Diencephalon (tissue), 1 donor: ENCODE data around the gene SIK3. TPM values are rescaled to one million over a fixed set of nuclear protein-coding genes. Genes with fewer than 3 reads are reported as not detected.

Experiments used
- small RNA-seq: library from RNA; depleted of rRNA; stranded (forward); fragments of <200 nt; gene quantifications from one replicate; pipeline ENCODE3, GENCODE V24; 2014
- total RNA-seq: library from RNA; depleted of rRNA; stranded (reverse); fragments of >200 nt; gene quantifications from one replicate; pipeline ENCODE4 v1.2.3, GENCODE V29; 2014

The SIK3 gene
- total RNA-seq = 39.0 TPM

GRCh38 chr11:117098269-117099232 is at the start of gene SIK3:
SIK3 (minus strand) TSS chr11:117098428; CDS start chr11:117098415, 13 bp downstream.

GRCh38 chr11:117143871-117144476 is 45.7 kb upstream of the SIK3 start, which contains the start of gene PAFAH1B2:
PAFAH1B2 (plus strand) TSS chr11:117144287; CDS start chr11:117152448, 8,161 bp downstream.

GRCh38 chr11:116837231-116838091 is 260.8 kb downstream of the SIK3 start, which contains the start of gene APOA1:
APOA1 (minus strand) TSS chr11:116837622; CDS start chr11:116837387, 235 bp downstream.

GRCh38 chr11:116829525-116830183 is 268.6 kb downstream of the SIK3 start, which contains the start of gene APOC3:
APOC3 (plus strand) TSS chr11:116829907; CDS start chr11:116830583, 676 bp downstream.

GRCh38 chr11:116823031-116823843 is 275.0 kb downstream of the SIK3 start, which contains the start of gene APOA4:
APOA4 (minus strand) TSS chr11:116823304; CDS start chr11:116823191, 113 bp downstream.

Small RNAs within 50 kb of the gene (small RNA-seq; reads per million reads assigned to genes)
- gene AP000936.3 (not detected), gene RNY4P6 (5.0 reads per million, percentile 92 among the genes with 10 or more reads in this experiment)

Other genes starting within 250 kb of the SIK3 start
- gene PAFAH1B2, start 45.9 kb upstream of the SIK3 start, total RNA-seq = 276 TPM
- 23.1 TPM for gene SIDT2, start 80.3 kb upstream of the SIK3 start, total RNA-seq
- gene TAGLN, start 100.9 kb upstream of the SIK3 start, total RNA-seq = 8.3 TPM
- gene PCSK7, start 133.6 kb upstream of the SIK3 start, total RNA-seq = 21.7 TPM
- 20.1 TPM for gene RNF214, start 134.2 kb upstream of the SIK3 start, total RNA-seq
- 7.2 TPM for gene BACE1-AS, start 192.9 kb upstream of the SIK3 start, total RNA-seq
- 36.2 TPM for gene BACE1, start 217.8 kb upstream of the SIK3 start, total RNA-seq
- gene CEP164, start 229.4 kb upstream of the SIK3 start, total RNA-seq = 20.1 TPM